GM19240 (cell line): ENCODE measurements around the gene CKLF.
"Not testable (repeated sequence)": the region's sequence is repeated elsewhere in the genome, so short reads cannot be mapped to it uniquely, and the experiment has no call there.

Experiments used
- DNase-seq: peaks from one replicate; pipeline ENCODE4 v3.0.0; 2011; ENCODE audit warnings: low spot score; ENCODE audit not compliant: insufficient read length

Gene CKLF

GRCh38 chr16:66568355-66568754 lies 16.0 kb downstream of the CKLF start:
- DNase-seq = no peak

- DNase-seq = no peak
These were observed 16.8 kb downstream of the CKLF start for GRCh38 chr16:66569131-66569530.

GRCh38 chr16:66569827-66570405 lies 17.5 kb downstream of the CKLF start:
- DNase-seq = no peak

DNA sequence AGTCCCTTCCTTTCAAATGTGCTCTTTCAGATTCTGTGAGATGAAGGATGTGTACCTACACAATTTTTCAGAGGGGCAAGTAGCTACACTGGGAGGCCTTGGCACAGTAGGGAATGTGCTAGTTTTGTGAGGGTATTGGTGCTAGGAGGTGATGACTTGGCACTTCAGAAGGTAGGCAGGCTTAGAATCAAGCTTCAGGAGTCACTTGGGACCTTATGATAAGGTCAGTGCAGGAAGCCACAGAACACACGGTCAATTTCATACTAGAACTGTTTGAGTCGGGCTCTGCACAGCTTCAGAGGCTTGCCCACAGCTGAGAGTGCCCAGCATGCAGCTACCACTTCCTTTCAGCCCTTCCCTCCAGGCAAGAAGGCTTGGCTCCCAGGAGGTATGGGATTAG lies 20.0 kb downstream of the CKLF start:
- DNase-seq = no peak

DNA sequence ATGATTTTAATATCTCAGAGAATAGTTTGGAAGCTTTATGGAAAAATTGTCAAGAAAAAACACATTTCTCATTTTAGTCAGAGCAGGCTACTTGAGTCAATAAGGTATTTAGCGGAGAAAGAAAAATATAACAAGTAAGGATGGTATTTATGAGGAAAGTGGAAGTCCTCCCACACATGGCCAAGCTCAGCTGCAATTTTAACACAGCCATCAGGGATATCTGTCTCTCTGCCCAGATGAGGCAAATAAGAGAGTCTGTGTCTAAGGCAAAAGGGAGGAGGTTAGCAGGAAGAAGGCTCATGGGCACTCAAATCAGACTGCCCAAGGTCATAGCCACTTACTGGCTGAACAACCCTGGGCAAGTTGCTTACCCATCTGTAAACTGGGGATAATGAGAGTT lies 21.7 kb downstream of the CKLF start:
- DNase-seq = no peak

GRCh38 chr16:66574531-66574930 lies 22.2 kb downstream of the CKLF start:
- no peak for DNase-seq

GRCh38 chr16:66575060-66575459 lies 22.7 kb downstream of the CKLF start:
- DNase-seq = no peak

DNA sequence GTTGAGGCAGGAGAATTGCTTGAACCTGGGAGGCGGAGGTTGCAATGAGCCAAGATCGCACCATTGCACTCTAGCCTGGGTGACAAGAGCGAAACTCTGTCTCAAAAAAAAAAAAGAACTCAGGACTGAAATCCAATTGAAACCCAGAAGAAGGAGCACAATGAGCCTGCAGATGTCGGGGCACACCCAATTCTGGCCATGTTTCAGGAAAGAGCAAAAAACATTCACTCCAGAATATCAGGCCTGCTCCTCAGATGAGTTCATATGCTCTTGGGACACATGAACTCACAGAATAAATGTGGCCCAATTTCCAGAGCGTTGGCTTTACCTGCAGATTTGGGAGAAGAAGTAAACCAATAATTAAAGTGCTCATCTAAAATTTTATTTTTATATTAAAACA lies 23.9 kb downstream of the CKLF start:
- DNase-seq = no peak

GRCh38 chr16:66578651-66579531 lies 26.5 kb downstream of the CKLF start, which contains the start of gene CMTM2:
Gene CMTM2 (plus strand): TSS chr16:66579463. CDS start chr16:66579608, 145 bp downstream.
- no peak for DNase-seq

- no peak for DNase-seq
These were observed 28.3 kb downstream of the CKLF start for GRCh38 chr16:66580605-66581209.

DNA sequence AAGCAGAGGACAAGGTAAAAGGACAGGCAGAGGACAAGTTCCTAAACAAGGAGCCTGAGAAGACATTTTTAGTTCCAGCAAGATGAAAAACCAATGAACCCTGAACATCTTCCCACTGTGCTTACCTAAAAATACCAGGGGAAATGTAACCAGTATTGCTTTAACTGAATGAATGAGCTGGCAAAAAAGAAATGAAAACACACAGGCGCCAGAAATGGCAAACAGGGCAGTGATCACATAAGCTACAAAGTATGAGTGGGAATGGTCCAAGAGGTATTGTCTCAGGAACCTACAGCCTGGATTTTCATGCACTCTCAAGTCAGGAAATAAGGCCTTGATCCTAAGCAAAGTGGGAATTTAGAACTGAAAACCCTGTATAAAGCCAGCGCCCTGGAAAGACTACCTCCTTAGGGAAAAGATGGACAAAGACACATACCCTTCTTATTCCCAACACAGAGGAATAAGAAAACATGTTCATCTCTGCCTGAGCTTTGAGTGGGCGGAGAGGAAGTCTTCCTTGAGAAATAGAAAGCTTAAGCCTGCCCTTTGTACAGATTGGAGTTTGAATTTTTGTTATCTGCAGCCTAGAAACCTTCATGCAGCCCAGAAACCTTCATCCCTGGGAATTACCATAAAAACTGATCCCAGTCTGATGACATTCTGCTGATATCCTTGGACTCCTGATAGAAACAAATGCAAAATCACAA lies 29.0 kb downstream of the CKLF start:
- no peak for DNase-seq

DNA sequence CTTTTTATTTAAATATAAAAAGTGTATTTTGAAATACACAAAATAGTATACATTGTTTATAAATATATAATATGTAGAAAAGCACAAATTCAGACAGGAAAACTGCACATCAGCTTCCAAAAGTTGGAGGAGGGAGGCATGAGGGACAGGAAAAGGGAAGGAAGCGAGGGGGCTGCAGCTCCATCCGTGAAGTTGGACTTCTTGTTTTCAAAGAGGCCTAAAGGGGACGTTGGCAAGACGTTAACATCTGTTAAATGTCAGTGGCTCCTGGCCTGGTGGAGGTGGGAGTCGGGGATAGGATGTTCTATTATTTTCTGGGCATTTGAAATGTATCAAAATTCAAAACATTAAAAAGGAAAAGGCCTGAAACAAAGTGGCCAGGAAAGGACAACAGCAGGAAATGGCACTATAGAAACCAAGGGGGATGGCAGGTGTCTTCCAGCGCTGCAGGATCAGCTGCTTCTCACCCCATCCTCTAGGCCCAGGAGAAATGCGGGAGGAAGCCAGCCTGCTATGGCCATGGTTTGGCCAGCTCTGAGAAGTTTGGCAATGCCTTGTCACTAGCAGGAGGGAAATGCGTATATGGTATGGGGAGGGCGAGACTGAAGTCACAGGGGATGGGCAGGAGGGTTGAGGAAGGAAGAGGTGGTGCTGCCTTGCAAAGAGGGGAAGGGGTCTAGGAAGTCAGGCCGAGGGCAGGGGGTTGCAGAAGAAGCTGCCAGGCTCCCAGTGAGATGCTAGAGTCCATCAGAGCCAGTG lies 33.3 kb downstream of the CKLF start:
- no peak for DNase-seq

- DNase-seq = no peak
These were observed 35.7 kb downstream of the CKLF start for GRCh38 chr16:66587881-66588600.

DNA sequence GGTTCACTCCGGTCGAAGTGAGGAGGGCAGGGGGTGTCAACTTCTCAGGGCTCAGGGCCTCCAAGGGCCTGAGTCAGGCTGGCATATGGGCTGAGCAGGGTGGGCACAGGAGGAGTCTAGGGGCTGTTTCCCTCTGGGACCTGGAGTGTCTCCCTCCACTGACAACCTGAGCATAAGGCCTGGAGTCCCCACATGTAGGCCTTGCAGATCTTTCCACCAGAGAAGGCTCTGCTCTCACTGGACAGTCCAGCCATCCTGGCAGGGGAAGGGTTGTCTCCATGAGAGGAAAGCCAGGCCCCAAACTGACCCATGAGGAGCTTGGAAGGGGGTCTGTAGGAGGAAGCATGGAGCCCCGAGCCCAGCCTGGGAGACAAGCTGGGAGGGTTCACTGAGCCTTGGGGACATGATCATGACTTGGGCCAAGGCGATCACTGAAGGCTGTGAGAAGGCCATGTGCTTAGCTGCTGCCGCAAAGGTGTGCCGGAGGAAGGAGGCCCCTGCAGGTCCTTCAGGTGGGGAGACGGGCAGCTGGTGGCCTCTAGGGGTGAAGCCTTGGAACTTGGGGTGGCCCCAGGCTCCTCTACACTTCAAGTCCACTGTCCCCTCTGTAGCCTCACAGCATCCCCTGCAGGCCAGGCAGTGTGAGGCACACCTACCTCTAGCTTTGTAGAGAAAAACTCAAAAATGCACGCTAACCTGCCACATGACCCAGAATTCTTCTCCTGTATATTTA lies 36.8 kb downstream of the CKLF start:
- no peak for DNase-seq

GRCh38 chr16:66590322-66590721 lies 37.9 kb downstream of the CKLF start:
- DNase-seq = no peak

GRCh38 chr16:66591018-66591417 lies 38.6 kb downstream of the CKLF start:
- no peak for DNase-seq

DNA sequence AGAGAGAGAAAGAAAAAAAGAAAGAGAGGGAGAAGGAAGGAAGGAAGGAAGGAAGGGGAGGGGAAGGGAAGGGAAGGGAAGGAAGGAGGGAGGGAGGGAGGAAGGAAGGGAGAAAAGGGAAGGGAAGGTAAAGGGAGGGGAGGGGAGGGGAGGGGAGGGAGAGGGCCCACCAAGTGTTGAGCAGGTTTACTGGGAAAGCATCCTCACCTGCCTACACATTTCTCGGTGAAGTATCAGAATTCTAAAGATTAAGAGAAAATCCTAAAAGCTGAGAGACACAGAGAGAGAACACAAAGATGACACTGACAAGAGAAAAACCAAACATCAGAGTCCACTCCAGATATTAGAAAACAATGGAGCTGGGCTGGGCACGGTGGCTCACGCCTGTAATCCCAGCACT lies 39.9 kb downstream of the CKLF start:
- DNase-seq = no peak

GRCh38 chr16:66592814-66593213 lies 40.4 kb downstream of the CKLF start:
- DNase-seq = no peak

DNA sequence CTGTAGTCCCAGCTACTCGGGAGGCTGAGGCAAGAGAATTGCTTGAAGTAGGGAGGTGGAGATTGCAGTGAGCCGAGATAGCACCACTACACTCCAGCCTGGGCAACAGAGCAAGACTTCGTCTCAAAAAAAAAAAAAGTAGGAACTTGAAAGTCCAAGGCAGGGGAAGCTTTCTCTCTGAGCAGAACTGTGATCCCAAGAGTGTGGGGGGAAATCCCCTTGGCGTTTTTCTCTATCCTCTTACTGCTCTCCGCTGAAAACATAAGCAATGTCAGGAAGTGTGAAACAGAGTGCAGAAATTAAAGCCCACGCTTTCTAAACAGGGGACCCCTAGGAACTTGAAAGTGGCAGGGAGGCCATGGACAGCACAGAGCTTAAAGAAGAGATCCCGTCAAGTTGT lies 42.4 kb downstream of the CKLF start:
- no peak for DNase-seq

- not testable (repeated sequence) for DNase-seq
These were observed 44.2 kb downstream of the CKLF start for GRCh38 chr16:66596559-66596958.
